GM08714 (cell line): ENCODE data around the gene SH3RF3.

Experiments used
- H3K4me3 ChIP-seq: fragments of 200-500 bp; sonication (Bioruptor generic); 2 replicates; pipeline ENCODE4 v1.5.1; 2014; ENCODE audit warnings: mild to moderate bottlenecking, low read length, inconsistent platforms
- ZNF274 ChIP-seq: IDR thresholded peaks from 2 replicates; pipeline ENCODE4 v1.6.1; 2012; ENCODE audit warnings: mild to moderate bottlenecking, low read depth, low read length

SH3RF3 gene

DNA sequence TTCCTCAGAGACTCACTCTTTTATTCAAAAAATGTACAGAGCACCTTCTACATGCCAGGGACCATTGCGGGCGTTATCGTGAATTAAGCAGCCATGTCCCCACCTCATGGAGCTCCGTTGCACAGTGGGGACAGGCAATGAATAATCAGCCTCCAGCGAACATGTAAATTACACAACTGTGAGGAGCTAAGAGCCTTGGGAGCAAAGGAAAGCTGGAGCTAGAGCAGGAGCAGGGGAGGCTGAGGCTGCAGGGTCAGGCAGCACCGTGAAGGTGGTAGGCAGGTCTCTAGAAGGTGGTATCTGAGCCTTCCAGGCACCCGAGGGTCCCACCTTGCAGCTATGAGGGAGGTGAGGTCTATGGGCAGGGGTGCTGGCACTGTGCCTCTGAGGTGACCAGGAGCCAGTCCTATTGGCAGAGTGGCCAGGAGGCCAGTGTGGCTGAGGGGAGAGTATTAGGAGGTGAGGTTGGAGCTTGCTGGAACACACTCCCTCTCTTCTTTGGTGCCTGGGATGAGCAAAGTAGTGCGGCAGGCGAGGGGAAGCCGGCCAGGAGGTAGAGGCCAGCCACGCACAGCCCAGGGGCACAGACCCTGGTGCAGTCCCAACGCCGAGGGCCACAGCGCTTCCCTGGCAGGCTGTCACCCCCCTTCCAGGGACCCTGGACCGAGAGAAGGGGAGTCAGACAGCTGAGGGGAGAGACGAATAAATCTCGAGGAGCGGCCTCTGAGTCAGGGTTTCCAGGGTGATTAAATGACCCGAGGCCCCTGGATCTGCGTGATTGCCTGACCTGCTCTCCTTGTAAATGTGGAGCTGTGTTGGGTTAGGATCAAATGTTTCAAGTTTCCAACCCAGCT, 317.5 kb downstream of the SH3RF3 start:
- no peak for TF ChIP-seq ZNF274
- no peak overlapping the region for H3K4me3 ChIP-seq

DNA sequence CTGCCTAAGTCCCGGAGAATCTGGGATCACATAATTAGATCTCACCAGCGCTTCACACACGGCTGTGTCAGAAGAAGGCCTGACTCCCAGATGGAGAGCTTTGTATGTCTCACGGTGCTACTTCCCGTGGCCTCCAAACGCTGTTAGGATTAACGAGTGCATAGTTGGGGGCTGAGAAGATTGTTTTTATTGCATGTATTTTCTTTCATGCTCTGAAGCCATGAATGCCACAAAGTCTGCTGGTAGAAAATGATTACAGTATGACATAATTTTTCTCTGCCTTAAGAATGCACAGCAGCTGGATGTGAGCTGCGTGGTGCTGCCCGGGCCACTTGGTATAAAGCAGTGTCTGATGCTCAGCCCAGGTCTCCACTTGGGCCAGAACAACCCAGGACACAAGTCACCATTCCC, 318.3 kb downstream of the SH3RF3 start:
- no peak overlapping the region for H3K4me3 ChIP-seq
- TF ChIP-seq ZNF274, result no peak

DNA sequence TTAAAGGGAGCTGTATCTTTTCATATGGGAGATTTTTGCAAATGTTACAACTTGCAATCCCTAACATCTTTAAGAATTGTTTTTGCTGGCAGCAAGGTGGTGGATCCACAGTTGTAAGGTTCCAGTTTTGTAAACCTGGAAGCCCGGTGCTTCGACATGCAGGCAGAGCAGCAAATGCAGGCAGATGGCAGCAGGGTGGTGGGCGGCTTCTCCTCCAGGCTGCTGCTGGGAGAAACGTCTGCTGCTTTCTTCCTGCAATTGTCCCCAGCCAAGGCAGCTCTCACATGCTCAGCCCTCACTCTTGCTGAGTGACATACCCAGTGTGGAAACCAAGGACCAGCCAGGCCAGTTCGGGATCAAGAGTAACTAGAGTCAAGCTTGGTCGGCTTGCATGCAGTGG, 318.8 kb downstream of the SH3RF3 start:
- H3K4me3 ChIP-seq, result no peak overlapping the region

DNA sequence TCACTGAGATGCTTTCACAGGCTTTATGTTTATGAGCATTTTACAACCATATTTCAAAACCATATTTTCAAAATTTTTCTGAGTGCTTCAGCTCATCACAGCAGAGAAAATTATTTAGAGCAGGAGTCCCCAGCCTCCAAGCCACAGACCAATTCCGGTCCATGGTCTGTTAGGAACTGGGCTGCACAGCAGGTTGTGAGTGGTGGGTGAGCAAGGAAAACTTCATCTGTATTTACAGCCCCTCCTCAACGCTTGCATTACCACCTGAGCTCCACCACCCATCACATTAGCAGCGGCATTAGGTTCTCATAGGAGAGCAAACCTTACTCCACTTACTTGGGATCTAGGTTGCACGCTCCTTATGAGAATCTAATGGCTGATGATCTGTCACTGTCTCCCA, 319.2 kb downstream of the SH3RF3 start:
- no peak overlapping the region for H3K4me3 ChIP-seq
- no peak for TF ChIP-seq ZNF274

More for the DNA sequence above, 318.8 kb downstream of the SH3RF3 start:
- no peak for TF ChIP-seq ZNF274

DNA sequence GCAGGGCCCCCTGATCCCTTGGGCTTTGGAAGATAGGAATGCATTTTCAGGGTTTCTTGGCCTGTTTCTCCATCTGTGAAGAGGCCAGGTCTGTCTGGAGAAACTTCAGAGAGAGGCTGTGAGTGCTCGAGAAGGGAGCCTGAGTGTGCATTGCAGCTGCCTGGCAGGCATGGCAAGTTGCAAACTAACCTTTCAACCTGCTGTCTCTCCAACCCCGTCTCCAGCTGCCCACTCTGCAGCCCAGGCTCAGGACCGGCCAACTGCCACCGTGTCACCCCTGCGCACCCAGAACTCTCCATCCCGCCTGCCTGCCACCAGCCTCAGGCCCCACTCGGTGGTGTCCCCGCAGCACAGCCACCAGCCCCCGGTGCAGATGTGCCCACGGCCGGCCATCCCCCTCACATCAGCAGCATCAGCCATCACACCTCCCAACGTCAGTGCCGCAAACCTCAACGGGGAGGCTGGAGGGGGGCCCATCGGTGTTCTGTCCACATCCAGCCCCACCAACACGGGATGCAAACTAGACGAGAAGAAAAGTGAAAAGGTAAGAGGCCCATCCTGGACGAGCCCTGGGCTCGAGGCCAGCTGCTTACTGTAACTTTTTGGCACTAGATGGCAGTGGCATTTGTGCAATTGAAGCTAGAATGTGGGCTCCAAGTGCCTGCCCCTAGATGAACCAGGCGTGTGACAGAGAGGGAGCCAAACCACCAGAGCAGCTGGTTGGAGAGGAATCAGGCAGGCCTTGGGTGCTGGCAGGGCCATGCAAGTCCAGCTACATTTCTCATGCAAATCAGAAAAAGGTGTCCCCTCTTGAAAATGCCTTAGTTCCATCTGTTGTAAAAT, 320.2 kb downstream of the SH3RF3 start:
- H3K4me3 ChIP-seq, result no peak overlapping the region

DNA sequence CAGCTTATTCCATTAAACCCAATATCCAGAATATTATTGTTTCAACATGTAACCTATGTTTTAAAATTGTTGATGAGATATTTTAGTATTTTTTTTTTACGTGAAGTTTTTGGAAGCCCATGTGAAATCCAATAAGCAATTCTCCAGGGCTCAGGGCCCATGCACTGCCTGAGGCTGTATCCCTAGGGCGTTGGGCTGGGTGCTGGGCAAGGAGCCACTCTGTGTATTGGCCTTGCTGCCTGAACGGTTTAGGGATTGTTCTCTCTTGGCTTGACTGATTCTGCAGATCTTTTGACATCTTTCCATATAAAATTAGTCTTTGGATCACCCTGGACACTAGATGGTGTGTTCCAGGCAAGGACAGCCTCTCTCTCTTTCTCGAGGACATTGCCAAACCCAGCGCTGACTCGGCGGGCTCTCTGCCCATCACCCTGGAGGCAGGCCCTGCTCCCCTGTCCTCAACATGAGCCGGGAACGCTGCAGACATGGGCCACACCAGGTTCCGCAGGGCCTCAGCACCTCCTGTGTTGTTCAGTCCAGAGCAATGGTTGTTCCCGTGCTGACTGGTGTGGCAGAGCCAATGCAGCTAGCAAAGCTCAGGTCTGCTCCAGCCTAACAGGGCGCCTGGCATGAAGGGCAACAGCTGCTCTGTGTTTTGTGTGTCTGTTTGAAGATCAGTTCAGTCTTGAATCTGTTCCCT, 321.7 kb downstream of the SH3RF3 start:
- no peak overlapping the region for H3K4me3 ChIP-seq
- TF ChIP-seq ZNF274, result no peak

More for the DNA sequence above, 320.2 kb downstream of the SH3RF3 start:
- TF ChIP-seq ZNF274, result no peak

DNA sequence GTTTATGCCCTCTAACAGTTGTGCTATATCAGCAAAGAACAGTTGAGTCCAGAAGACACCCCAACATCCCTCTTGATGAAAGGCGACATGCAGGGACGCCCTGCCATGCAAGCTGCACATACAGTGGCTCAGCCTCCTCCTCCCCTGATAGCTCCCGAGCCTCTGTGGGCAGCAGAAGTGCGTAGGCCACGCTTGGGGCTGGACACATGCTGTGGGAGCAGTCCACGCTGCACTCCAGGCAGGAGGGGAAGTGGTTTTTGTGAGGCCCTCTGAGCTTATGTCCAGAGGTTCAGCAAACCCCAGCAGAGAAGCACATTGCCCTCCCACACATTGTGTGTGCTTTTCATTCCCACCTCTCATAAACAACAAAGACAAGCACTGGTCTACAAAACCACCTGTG, 322.7 kb downstream of the SH3RF3 start:
- no peak for TF ChIP-seq ZNF274
- H3K4me3 ChIP-seq, result no peak overlapping the region

DNA sequence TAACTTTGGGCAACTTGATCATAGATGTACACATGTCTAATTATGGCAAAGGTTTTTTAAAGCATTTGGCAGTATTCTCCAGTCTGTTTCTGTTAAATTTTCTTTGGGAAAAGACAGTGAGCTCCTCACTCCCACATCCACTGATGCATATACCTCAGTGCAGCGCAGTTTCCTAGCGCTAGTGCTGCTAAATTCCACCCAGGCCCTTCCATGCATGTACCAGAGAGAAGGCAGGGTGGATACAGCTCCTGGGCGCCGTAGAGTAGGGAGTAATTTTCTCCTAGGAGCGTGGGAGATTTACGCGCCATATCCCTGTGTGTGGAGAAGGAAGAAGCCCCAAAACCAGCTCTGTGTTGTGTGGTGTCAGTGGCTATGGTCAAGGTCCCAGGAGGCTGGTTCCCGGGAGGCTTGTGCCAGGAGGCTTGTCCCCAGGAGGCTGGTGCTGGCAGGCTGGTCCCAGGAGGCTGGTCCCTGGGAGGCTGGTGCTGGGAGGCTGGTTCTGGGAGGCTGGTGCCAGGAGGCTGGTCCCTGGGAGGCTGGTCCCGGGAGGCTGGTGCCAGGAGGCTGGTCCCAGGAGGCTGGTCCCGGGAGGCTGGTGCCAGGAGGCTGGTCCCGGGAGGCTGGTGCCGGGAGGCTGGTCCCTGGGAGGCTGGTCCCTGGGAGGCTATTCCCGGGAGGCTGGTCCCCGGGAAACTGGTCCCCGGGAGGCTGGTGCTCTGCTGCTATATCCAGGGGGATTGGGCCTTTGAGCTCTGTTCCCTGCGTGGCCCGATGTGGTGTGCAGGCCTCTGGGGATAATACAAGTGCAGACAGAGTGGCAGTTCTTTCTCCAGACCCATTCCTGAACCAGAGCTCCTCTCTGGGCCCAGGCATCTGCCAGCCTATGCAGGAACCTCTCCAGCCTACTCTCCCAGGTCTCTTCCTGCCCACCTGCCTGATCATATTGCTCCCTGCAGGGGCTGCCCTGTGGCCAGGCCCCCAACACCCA, 323.6 kb downstream of the SH3RF3 start:
- no peak for TF ChIP-seq ZNF274
- no peak overlapping the region for H3K4me3 ChIP-seq

DNA sequence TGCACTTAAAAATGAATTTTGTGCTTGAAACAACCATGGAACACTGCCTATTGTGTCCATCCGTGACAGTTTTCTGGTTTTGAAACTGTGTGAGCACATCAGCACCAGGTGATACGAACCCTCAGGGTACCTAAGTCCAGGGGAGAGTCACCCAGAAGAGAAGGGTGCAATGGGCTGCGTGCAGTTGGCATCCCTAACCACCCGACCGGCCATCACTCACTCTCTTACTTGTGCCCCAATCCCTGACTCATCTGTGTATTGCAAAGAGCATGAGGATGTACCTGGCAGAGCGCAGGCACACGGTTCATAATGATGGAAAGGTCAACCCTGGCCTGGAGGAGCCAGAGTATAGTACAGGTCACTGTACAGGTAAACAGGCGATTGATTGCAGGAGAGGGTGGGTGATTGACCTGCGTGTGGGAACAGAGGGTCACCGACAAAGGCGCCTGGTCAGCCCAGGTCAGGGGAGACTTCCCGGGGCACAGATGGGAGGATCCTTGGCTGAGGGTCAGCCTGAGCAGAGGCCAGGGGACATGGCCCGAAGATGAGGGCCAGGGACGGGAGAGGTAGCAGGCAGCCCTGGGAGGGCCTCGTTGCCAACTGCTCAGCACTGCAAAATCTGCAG, 324.5 kb downstream of the SH3RF3 start:
- H3K4me3 ChIP-seq, result no peak overlapping the region
- no peak for TF ChIP-seq ZNF274

DNA sequence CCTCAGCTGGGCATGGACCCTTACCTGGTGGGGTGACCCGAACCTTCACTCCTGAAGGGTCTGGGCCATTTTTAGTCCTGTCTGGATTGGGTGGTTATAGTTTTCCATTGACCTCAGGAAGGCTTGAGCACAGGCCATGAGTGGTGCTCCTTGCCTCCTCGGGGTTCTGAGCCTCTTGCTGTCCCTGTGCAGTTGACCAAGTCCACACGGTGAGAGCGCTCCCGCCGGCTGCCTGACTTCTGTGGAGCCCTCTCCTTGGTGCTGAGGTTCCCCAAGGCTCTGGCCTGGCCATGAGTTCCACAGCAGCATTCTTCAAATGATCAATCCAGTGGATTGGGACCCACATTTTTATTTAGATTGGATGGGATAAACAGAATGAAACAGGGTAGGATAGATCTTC, 325.3 kb downstream of the SH3RF3 start:
- TF ChIP-seq ZNF274, result no peak
- H3K4me3 ChIP-seq, result no peak overlapping the region

DNA sequence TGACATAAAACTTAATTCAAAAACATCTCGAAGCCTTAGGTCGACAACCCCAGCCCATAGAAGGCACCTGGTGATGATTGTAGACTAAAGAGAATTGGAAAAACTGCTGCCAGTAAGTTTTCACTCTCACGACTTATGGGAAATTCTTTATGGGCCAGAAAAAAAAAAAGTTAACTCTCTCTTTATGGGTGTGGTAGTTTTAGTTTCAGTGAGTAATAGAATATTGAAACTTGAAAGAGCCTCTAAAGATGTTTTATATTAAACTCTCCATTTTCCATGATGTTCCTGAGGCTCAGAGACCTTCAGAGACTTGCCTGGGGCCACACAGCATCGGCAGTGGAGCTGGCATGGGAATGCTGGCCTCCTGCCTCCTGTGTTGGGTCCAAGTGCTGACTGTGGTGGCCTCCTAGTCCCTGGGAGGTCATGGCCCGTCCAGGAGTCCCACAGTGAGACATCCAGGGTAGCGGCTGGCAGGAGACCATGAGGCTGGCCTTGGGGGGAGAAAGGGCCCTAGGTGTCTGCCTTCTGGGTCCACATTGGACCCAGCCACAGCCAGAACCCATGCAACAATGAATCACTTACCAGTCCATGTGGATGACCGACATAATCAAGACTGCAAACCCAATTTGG, 325.9 kb downstream of the SH3RF3 start:
- TF ChIP-seq ZNF274, result no peak
- H3K4me3 ChIP-seq, result no peak overlapping the region
